Measurements from ENCODE around the gene PRKAG2.

The PRKAG2 gene

GRCh38 chr7:151699147-151699927 lies 177.6 kb downstream of the PRKAG2 start:
- Histone ChIP-seq H3K4me2 (no peak overlapping the region), H3K4me1 (ENCODE audit: low read depth, poor library complexity, severe bottlenecking) (no peaks in the 10 kb centered on the region), H3K79me2 (ENCODE audit: insufficient read depth, low read depth) (no peaks in the 10 kb centered on the region), H4K20me1 (ENCODE audit: insufficient read depth) (no peaks in the 10 kb centered on the region), H3K9ac (no peak overlapping the region), H3K27ac (no peak overlapping the region), H3K36me3 (ENCODE audit: insufficient read depth) (no peaks in the 10 kb centered on the region), H3K27me3 (ENCODE audit: insufficient read depth, low read depth) (no peaks in the 10 kb centered on the region), H3K4me3 (IDR thresholded peaks at IDR 0.05; ENCODE audit: insufficient read depth, low read depth, low read length) (no peak overlapping the region), H2AFZ (ENCODE audit: low read depth) (no peak overlapping the region)
- TF ChIP-seq CTCF (conservative IDR thresholded peaks at IDR 0.05; ENCODE audit: low read depth, low read length): no peak

GRCh38 chr7:151697942-151698341 lies 179.0 kb downstream of the PRKAG2 start:
- Histone ChIP-seq H3K4me3 (IDR thresholded peaks at IDR 0.05; ENCODE audit: insufficient read depth, low read depth, low read length) (no peak overlapping the region), H3K79me2 (ENCODE audit: insufficient read depth, low read depth) (no peaks in the 10 kb centered on the region), H3K9ac (no peak overlapping the region), H3K27ac (no peak overlapping the region), H3K4me1 (ENCODE audit: low read depth, poor library complexity, severe bottlenecking) (no peaks in the 10 kb centered on the region), H3K27me3 (ENCODE audit: insufficient read depth, low read depth) (no peaks in the 10 kb centered on the region), H3K36me3 (ENCODE audit: insufficient read depth) (no peaks in the 10 kb centered on the region), H2AFZ (ENCODE audit: low read depth) (no peak overlapping the region), H3K4me2 (no peak overlapping the region), H4K20me1 (ENCODE audit: insufficient read depth) (no peaks in the 10 kb centered on the region)
- no peak for TF ChIP-seq CTCF (conservative IDR thresholded peaks at IDR 0.05; ENCODE audit: low read depth, low read length)

GRCh38 chr7:151697515-151697895 lies 179.4 kb downstream of the PRKAG2 start:
- Histone ChIP-seq H3K9ac (no peak overlapping the region), H3K4me3 (IDR thresholded peaks at IDR 0.05; ENCODE audit: insufficient read depth, low read depth, low read length) (no peak overlapping the region), H3K27ac (no peak overlapping the region), H3K79me2 (ENCODE audit: insufficient read depth, low read depth) (no peaks in the 10 kb centered on the region), H3K27me3 (ENCODE audit: insufficient read depth, low read depth) (no peaks in the 10 kb centered on the region), H3K4me2 (no peak overlapping the region), H2AFZ (ENCODE audit: low read depth) (no peak overlapping the region), H3K4me1 (ENCODE audit: low read depth, poor library complexity, severe bottlenecking) (no peaks in the 10 kb centered on the region), H4K20me1 (ENCODE audit: insufficient read depth) (no peaks in the 10 kb centered on the region), H3K36me3 (ENCODE audit: insufficient read depth) (no peaks in the 10 kb centered on the region)
- TF ChIP-seq CTCF (conservative IDR thresholded peaks at IDR 0.05; ENCODE audit: low read depth, low read length): no peak

- H3K27ac ChIP-seq: no peak overlapping the region
- no peaks in the 10 kb centered on the region for H3K36me3 ChIP-seq (ENCODE audit: insufficient read depth)
- H3K27me3 ChIP-seq (ENCODE audit: insufficient read depth, low read depth): no peaks in the 10 kb centered on the region
- no peak overlapping the region for H3K9ac ChIP-seq
- no peaks in the 10 kb centered on the region for H3K4me1 ChIP-seq (ENCODE audit: low read depth, poor library complexity, severe bottlenecking)
- H3K79me2 ChIP-seq (ENCODE audit: insufficient read depth, low read depth): no peaks in the 10 kb centered on the region
- no peak overlapping the region for H3K4me3 ChIP-seq (IDR thresholded peaks at IDR 0.05; ENCODE audit: insufficient read depth, low read depth, low read length)
- no peak overlapping the region for H2AFZ ChIP-seq (ENCODE audit: low read depth)
- no peaks in the 10 kb centered on the region for H4K20me1 ChIP-seq (ENCODE audit: insufficient read depth)
- H3K4me2 ChIP-seq: no peak overlapping the region
- no peak for TF ChIP-seq CTCF (conservative IDR thresholded peaks at IDR 0.05; ENCODE audit: low read depth, low read length)
These were observed 180.0 kb downstream of the PRKAG2 start for GRCh38 chr7:151696721-151697514.
